ENCODE data around the gene C4orf17.
"Not testable (repeated sequence)": the region's sequence is repeated elsewhere in the genome, so short reads cannot be mapped to it uniquely, and the experiment has no call there.

C4orf17 gene

GRCh38 chr4:99510721-99511120 lies at the start of gene C4orf17:
C4orf17 (plus strand) TSS chr4:99511021; CDS start chr4:99513082, 2,061 bp downstream.
- no peak for DNase-seq

DNA sequence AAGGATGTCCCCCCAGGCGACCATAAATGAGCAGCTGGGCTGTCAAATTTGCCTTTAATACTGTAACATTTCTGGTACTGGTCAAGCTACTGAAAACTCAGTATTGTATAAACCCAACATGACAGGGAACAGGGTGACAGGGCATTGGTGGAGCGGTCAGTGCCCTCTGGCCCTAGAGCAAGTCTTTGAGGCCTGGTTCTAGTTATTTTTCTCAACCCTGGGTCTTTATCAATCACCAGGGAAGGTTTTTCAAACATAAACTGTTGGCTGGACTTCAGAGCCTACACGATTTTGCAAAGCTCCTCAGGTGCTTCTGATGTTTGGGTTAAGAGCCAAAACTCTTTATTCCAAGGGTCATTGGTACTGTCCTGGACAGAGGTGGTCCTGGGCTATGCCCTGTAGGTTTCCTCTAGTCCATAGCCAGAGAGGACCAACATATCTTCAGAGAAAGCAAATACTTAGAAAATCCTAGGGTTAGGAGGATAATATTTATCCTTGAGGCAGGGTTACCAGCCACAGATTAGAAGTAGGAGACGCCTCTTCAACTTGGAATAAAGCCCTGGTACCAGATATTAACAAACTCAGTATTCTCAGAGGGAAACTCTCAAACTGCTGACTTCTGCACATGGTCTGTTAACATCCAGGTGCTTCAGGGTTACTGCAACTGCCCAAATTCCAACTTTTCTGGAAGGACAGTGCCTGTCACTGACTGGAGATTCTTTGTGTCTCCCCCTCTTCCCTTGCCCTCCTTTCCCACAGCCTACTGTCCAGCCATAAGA lies 49.0 kb upstream of the C4orf17 start:
- no peak for DNase-seq

DNA sequence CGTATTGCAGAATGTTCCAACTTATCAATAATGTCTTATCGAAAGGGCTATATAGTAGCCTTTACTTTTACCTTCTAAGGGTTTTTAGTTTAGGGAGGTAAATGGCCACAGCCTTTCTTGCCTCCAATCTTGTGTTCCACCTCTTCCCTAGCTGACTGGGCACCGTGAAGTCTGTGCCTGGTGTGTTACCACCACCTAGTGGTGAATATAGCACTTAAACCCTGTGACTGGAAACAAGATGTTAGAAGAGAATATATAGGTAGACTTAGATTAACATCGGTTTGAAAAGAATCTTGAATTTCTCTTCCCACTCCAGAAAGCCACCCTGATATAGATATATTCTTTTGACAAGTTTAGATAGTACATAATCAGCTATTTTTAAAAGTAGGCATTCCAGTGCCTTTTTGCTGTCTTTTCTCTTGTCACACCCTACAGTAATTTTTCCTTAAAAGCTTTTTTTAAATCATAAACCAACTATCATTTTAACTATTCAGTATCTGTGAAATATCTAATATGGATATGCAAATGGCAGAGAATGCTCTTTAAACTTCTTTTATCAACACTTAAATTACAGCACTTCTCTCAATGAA lies 47.9 kb upstream of the C4orf17 start:
- DNase-seq, result peak; percentile 64

DNA sequence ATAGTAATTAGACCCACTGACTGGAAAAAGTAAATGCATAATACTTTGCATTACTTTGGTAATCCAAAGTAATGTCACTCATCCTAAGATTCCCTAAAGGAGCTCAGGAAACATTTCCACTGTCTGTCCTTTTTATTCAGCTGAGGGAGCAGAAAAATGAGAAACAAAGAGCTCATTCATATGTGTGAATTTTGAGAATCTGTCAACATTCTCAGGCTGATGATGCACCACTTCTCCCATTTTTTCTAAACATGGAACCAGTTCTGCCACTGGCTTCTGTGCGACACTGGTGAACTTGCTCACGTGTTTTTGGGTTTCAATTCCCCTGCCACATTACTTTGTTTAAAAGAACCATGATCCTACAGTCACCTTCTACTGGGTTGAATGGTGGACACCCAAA lies 47.3 kb upstream of the C4orf17 start:
- DNase-seq, result no peak

DNA sequence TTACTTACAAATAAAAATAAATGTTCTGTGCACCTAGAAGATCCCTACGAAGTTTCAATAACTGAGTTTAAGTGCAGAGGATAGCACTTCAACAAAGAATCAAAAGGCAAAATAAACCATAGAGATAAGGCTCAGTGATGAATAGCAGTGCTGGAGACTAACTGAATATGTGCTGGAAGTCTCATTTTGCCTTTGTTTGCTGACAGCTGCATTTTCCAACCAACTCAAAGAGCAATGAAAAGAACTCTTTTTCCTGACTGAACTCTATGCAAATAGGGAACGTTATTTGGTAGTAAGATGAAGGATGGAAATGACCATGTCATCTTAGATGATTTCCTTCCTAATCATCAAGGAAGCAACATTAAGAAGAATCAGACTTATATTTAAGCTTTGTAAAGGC lies 42.9 kb upstream of the C4orf17 start:
- no peak for DNase-seq

- no peak for DNase-seq
Observed at GRCh38 chr4:99468889-99469288, 41.9 kb upstream of the C4orf17 start.

GRCh38 chr4:99471349-99471748 lies 39.5 kb upstream of the C4orf17 start:
- DNase-seq, result no peak

GRCh38 chr4:99471896-99472295 lies 38.9 kb upstream of the C4orf17 start:
- no peak for DNase-seq

DNA sequence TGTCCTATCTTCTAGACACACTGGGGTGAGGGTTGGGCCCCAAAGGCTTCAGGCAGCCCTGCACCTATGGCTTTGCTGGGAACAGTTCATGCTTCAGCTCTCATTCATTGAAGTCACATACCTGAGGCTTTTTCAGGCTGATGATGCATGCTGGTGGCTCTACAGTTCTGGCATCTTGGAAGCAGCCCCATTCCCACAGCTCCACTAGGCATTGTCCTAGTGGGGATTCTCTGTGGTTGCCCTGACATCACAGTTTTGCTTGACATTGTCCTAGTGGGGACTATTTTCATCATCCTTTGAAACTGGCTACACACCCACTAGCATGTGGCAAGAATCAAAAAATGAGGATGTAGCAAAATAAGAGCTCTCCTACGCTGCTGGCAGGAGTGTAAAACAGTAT lies 37.7 kb upstream of the C4orf17 start:
- DNase-seq, result no peak

GRCh38 chr4:99483636-99484035 lies 27.2 kb upstream of the C4orf17 start:
- no peak for DNase-seq

DNA sequence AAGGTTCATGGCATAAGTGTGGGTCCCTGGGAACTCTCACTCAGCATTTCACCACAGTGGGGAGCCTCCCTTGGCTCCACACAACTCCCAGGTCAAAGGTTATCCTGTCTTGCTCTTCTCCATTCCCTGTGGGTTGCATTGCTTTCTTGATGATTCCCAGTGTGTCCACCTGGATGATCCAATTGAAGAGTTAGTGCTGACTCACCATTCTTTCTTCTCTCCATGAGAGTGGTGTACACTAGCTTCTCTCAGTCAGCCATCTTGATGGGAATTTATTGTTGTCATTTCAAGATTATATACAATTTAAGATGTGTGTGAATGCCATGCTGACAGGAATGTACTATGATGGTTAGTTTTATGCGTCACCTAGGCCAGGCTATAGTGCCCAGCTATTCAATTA lies 25.6 kb upstream of the C4orf17 start:
- DNase-seq, result no peak

- DNase-seq, result not testable (repeated sequence)
Observed at GRCh38 chr4:99486648-99487047, 24.2 kb upstream of the C4orf17 start.

DNA sequence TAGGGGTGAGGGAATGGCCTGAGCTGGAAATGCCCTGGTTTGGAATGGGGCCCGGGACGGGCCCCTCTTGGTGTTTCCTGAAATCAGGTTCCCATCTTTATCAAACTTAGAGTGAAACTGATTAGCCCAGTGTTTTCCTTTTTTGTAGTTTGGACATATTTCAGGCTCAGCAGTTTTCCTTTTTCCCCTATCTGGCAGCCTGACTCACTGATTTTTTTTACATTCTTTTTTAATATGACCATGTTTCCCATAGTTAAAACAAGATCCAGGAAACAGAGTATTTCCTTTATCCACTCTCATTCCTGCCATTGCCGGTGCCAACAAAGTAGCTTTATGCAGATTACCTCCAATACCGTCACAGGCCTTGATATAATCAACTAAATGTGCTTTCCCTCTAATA lies 20.5 kb upstream of the C4orf17 start:
- DNase-seq, result no peak

DNA sequence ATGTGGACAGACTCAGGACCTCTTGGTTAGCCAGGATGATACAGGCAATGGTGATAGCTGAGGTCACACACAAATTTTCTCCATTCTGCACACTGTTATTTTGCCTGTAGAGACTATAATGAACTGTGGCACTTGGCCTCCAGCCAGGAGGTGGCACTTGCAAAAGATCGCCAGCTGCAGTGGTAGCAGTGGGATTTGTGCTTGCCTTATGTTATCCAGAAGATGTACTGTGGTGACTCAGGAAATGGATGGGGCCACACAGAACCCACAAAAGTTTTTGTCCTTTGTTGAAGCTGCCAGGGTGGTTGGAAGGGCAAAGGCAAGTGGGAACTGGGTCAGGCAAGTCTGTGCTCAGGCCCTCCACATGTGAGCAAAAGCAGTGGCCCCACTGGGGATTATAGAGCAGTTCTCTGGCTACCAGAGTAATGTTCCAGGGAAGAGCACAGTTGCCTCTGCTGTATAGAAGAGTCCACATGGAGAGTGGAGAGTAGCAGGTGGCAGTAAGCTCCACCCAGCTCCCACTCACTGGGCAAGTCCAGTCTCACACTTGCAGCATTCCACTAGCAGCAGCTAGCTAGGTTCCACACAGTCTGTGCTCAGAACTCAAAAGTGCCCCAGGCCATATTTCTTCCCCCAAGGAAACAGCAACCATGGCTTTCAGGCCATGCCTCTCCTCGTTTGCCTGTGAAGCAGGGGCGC lies 5.9 kb upstream of the C4orf17 start:
- peak; percentile 34 for DNase-seq

DNA sequence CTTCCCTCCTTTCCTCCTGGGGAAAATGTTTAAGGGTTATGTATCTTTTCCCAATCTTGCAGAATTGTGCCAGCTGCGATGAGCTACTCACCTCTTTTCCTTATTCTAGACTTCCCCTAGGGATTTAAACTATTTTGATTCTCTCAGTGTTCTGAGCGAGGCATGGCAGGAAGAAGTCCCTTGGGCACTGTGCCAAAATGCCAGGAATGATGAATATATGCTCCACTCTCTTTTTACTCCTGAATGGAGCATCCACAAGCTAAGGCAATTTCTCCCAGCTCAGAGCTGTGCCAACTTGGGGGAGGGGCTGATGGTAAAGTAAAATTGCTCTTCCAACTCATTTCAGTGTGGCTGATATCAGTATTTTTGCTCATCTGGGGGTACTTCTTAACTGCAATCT lies 4.0 kb upstream of the C4orf17 start:
- DNase-seq, result no peak

DNA sequence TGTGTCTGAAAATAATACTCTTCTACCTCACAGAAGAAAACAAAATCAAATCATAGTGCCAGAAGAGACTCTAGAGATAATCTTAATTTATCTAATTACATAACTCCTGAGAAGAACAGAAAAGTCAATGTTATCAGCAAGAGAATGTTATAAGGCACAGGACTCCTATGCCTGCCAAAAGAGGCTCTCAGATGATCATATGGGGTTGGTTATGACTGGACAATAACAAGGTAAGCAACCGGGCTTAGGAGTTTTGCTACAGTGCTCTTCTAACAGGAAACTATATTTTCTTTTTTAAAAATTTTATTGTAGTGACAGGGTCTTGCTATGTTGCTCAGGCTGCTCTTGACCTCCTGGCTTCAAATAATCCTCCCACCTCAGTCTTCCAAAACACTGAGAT lies 3.5 kb upstream of the C4orf17 start:
- no peak for DNase-seq

DNA sequence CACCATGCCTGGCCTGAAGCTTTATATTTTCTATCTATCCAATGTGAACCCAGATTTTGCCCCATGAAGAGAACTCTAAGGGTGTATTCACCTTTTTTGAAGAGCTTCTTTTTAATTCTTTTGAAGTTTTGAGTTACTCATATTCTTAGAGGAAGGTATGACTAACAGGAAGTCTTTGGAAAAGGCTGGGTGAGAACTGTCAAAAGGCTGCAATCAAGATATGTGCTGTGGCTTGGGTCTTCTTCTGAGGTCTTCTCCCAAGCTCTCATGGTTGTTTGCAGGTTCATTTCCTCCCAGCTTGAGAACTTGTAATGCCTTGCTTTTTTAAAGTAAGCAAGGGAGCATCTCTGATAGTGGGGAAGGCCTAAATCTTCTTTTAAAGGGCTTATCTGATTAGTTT lies 3.1 kb upstream of the C4orf17 start:
- no peak for DNase-seq

DNA sequence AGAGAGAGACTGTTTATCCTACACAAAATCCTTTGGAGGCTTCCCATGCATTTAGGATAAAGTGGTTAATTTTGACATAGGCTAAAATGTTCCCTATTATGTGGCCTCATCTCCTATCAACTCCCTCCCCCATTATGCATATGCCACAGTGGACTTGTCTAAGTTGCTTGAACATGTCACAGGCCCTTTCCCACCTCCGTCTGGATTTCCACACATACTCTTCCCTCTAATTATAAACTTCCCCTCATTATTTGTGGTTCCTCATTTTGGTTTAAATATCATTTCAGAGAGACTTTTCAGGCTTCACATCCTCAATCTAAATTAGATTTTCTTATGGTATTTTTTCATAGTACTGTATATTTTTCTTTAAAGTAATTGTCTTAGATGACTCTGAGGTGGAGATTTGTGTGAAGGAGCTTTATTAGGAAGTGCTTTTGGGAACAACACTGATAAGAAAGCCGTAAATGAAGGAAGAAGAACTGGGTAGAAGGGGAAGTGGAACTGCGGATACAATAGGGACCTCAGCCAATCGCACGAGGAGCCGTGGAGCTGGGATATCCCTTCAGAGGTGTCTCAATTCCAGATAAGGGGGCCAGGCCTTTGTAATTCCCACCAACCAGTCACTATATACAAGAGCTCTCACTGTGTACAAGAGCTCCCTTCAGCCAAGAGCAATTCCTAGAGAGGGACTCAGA lies 7.9 kb downstream of the C4orf17 start:
- DNase-seq, result no peak

DNA sequence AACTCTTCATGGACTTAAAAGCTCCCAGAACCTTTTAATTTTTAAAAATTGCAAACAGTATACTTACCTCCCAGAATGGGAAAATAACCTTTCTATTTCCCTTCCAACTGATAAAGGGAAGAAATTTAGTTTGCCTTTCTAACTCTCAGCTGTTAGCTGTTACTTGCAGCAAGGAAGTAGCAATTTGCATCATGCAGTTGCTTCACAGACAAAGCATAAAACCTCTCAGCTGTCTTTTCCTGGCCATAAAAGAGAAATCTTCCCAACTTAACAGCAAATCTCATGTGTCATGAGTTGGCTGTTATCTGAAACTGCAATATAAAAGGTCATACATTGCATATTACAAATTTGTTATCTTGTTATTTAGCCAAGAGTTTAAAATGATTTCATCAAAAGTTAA lies 18.4 kb downstream of the C4orf17 start:
- DNase-seq, result no peak

GRCh38 chr4:99529956-99530355 lies 19.1 kb downstream of the C4orf17 start:
- no peak for DNase-seq

GRCh38 chr4:99534699-99535098 lies 23.9 kb downstream of the C4orf17 start:
- DNase-seq, result not testable (repeated sequence)

DNA sequence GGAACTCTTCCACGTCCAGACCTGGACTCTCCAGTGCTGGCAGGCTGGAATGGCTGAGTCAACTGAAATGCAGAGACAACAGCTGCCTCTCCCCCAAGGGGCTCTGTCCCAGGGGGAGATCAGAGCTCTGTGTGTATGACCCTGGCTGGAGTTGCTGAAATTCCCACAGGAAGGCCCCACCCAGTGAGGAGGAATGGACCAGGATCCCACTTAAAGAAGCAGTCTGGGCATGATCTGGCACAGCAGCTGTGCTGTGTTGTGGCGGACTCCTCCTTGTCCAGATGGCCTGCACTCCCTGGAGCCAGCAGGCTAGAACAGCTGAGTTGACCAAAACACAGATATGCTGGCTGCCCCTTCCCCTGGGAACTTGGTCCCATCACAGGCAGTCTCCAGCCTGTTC lies 25.4 kb downstream of the C4orf17 start:
- peak; percentile 47 for DNase-seq

DNA sequence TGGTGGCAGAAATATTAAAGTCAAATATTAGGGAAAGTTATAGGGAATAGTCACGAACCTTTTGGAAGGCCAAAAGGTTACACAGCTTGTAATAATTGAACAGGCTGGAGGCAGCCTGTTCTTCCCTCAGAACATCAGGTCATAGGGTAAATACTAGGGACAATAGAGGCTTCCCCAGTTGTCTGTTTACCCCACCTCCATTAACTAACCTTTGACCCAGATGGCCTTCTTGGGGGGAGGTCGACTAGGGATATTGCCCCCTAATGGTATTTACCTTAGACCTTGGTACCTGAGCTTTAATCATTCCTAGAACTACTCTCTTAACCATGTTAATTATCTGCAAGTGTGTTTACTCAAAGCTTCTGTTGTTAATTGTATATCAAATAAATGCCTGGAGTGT lies 26.0 kb downstream of the C4orf17 start:
- DNase-seq, result no peak

DNA sequence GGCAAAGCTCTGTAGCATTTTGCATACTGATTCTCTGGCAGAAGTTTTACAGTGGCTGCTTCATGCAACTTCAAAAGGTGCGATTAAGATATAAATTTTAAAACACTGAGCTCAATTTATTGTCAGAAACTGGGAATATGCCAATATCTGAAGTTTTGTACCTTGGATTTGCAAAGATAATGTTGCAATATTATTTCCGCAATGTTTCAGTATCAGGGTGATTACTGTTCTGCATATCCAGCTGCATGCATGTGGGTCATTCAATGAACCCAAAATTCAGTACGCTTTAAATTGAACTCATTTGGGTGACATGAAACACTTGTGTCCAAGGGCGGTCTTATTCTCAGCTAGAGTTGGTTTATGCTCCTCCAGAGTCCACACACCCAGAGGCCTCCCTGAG lies 26.9 kb downstream of the C4orf17 start:
- DNase-seq, result no peak
